Liver (tissue), 9 donors: ENCODE measurements around the gene ZNF488. TPM values are rescaled to one million over a fixed set of nuclear protein-coding genes. Genes with fewer than 3 reads are reported as not detected.
A peak's percentile ranks its signal among the peaks of the same experiment; 100 is the strongest.

Source experiments
- DNase-seq: peaks from one replicate; pipeline ENCODE4 v3.0.0-alpha.2; 2017; ENCODE audit warnings: low spot score
- H3K27ac ChIP-seq, 2 donors: one replicate each; pipeline ENCODE4 v1.7.0; 2013; ENCODE audit warnings: inconsistent platforms in 2 of 2, low read length in 2 of 2, control low read depth in 1 of 2, low read depth in 1 of 2, mild to moderate bottlenecking in 1 of 2
- H3K27me3 ChIP-seq, 4 donors: one replicate each; pipeline versions ENCODE4 v1.6.1 to v1.7.0; 2013; ENCODE audit warnings: low read length in 3 of 4, inconsistent platforms in 1 of 4, mild to moderate bottlenecking in 1 of 4, moderate library complexity in 1 of 4; ENCODE audit not compliant: control insufficient read depth in 4 of 4, insufficient read depth in 4 of 4
- H3K36me3 ChIP-seq, 4 donors: one replicate each; pipeline versions ENCODE4 v1.6.1 to v1.7.0; 2013; ENCODE audit warnings: low read length in 3 of 4, mild to moderate bottlenecking in 3 of 4, low read depth in 1 of 4, moderate library complexity in 1 of 4; ENCODE audit not compliant: control insufficient read depth in 4 of 4, insufficient read depth in 3 of 4
- H3K4me1 ChIP-seq, 4 donors: one replicate each; pipeline versions ENCODE4 v1.6.1 to v1.7.0; 2013; ENCODE audit warnings: low read length in 3 of 4, mild to moderate bottlenecking in 3 of 4, moderate library complexity in 1 of 4; ENCODE audit not compliant: control insufficient read depth in 4 of 4, insufficient read depth in 4 of 4
- H3K4me3 ChIP-seq, 3 donors: one replicate each; pipeline versions ENCODE4 v1.6.1 to v1.7.0; 2013; ENCODE audit warnings: low read length in 3 of 3, control low read depth in 1 of 3, low read depth in 1 of 3, mild to moderate bottlenecking in 1 of 3
- H3K9ac ChIP-seq, 2 donors: one replicate each; pipeline ENCODE4 v1.7.0; 2013; ENCODE audit warnings: low read length in 2 of 2, mild to moderate bottlenecking in 2 of 2, moderate library complexity in 2 of 2, control low read depth in 1 of 2, low read depth in 1 of 2
- H3K9me3 ChIP-seq, 4 donors: one replicate each; pipeline versions ENCODE4 v1.6.1 to v1.7.0; 2013; ENCODE audit warnings: low read length in 3 of 4; ENCODE audit not compliant: control insufficient read depth in 4 of 4
- ATF3 ChIP-seq: IDR thresholded peaks from 2 replicates; pipeline ENCODE4 v1.6.1; 2016; ENCODE audit warnings: antibody characterized with exemption
- EGR1 ChIP-seq, 2 donors: IDR thresholded peaks; 2 replicates each; pipeline ENCODE4 v1.6.1; 2016 to 2018; ENCODE audit warnings: antibody characterized with exemption in 2 of 2, low read depth in 2 of 2
- FOXA1 ChIP-seq: IDR thresholded peaks from 2 replicates; pipeline ENCODE4 v1.6.1; 2016; ENCODE audit warnings: antibody characterized with exemption
- FOXA2 ChIP-seq: IDR thresholded peaks from 2 replicates; pipeline ENCODE4 v1.6.1; 2016; ENCODE audit warnings: antibody characterized with exemption
- GABPA ChIP-seq, 2 donors: IDR thresholded peaks in 1 of 2; conservative IDR thresholded peaks in 1 of 2; 2 replicates each; pipeline ENCODE4 v1.6.1; 2016; ENCODE audit warnings: antibody characterized with exemption in 2 of 2, mild to moderate bottlenecking in 1 of 2, moderate library complexity in 1 of 2
- HNF4A ChIP-seq, 2 donors: conservative IDR thresholded peaks; 2 replicates each; pipeline ENCODE4 v1.6.1; 2016; ENCODE audit warnings: antibody characterized with exemption in 2 of 2, mild to moderate bottlenecking in 2 of 2
- HNF4G ChIP-seq: IDR thresholded peaks from 2 replicates; pipeline ENCODE4 v1.6.1; 2016; ENCODE audit warnings: antibody characterized with exemption
- JUND ChIP-seq, 2 donors: IDR thresholded peaks; 2 replicates each; pipeline ENCODE4 v1.6.1; 2016; ENCODE audit warnings: antibody characterized with exemption in 2 of 2
- MAX ChIP-seq: IDR thresholded peaks from 2 replicates; pipeline ENCODE4 v1.6.1; 2016; ENCODE audit warnings: antibody characterized with exemption
- NR2F2 ChIP-seq: IDR thresholded peaks from 2 replicates; pipeline ENCODE4 v1.6.1; 2016; ENCODE audit warnings: antibody characterized with exemption
- RAD21 ChIP-seq, 2 donors: IDR thresholded peaks; 2 replicates each; pipeline ENCODE4 v1.6.1; 2016; ENCODE audit warnings: antibody characterized with exemption in 2 of 2, mild to moderate bottlenecking in 2 of 2
- REST ChIP-seq: IDR thresholded peaks from 2 replicates; pipeline ENCODE4 v1.6.1; 2016; ENCODE audit warnings: antibody characterized with exemption, mild to moderate bottlenecking
- RXRA ChIP-seq, 2 donors: IDR thresholded peaks; 2 replicates each; pipeline ENCODE4 v1.6.1; 2017 to 2018; ENCODE audit warnings: antibody characterized with exemption in 2 of 2, mild to moderate bottlenecking in 1 of 2
- SP1 ChIP-seq: IDR thresholded peaks from 2 replicates; pipeline ENCODE4 v1.6.1; 2018; ENCODE audit warnings: antibody characterized with exemption, mild to moderate bottlenecking
- TAF1 ChIP-seq: conservative IDR thresholded peaks from 2 replicates; pipeline ENCODE4 v1.6.1; 2016; ENCODE audit warnings: antibody characterized with exemption, mild to moderate bottlenecking
- ZBTB33 ChIP-seq: IDR thresholded peaks from 2 replicates; pipeline ENCODE4 v1.6.1; 2016; ENCODE audit warnings: antibody characterized with exemption
- WGBS: extraction: QIAGEN DNeasy Blood & Tissue Kit; methylation state at CpG from one replicate; pipeline ENCODE4 v1.1.7; 2013; 5-methylcytosine and 5-hydroxymethylcytosine counted together
- polyA plus RNA-seq, 2 donors: library from polyadenylated mRNA; stranded (reverse) in 1 of 2; unstranded in 1 of 2; fragments of 200-250 nt in 1 of 2; fragments of >200 nt in 1 of 2; fragmentation: Nextera tagmentation in 1 of 2; extraction: Ambion mirVana in 1 of 2; gene quantifications; one replicate each; pipeline versions ENCODE4 v1.2.1 to v1.2.3, GENCODE V29; 2013 to 2015
- total RNA-seq, 2 donors: library from RNA; depleted of rRNA; stranded (reverse); fragments of >200 nt; gene quantifications; one replicate each; pipeline ENCODE4 v1.2.3, GENCODE V29; 2014
- TF ChIP-seq, protein P1 (sequence below): fragments of 150-350 bp; IDR thresholded peaks from 2 replicates; pipeline ENCODE4 v1.5.1; 2017; ENCODE audit warnings: improper control_type of control experiment, low read depth, low read length; ENCODE audit not compliant: missing input control
- donor health status: healthy.
- donor health status: healthy.
- donor health status: healthy.
- donor health status: healthy.
- donor health status: healthy.

The ZNF488 gene
- total and polyA plus RNA-seq, 4 donors = 0.02 to 0.09 TPM; not detected in 2

DNA sequence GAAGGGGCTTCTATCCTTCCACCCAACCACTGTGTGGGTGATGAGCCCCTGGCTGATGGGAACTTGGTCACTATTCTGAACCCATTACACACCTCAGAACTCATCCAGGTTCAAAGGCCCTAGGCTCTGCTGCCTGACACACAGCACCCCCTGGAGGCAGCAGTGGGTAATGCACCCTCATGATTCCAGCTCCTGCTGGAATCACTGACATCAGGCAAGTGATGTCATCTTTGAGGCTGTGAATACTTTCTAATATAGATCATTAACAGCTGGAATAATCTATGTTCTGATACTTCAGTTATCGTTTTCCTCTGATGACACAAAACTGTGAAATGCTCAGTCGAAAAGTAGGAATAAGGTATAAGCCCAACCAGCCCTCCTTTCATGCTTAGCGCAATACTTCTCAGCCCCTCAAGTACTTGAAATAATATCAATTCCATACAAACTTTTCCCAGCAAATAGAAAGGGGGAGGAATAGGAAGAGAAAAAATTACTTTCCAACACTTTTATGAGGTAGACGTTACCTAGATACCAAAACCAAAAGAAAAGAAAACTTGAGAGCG lies 43.4 kb downstream of the ZNF488 start:
- 61% methylated on average over 5 of the region's 5 CpGs for WGBS

DNA sequence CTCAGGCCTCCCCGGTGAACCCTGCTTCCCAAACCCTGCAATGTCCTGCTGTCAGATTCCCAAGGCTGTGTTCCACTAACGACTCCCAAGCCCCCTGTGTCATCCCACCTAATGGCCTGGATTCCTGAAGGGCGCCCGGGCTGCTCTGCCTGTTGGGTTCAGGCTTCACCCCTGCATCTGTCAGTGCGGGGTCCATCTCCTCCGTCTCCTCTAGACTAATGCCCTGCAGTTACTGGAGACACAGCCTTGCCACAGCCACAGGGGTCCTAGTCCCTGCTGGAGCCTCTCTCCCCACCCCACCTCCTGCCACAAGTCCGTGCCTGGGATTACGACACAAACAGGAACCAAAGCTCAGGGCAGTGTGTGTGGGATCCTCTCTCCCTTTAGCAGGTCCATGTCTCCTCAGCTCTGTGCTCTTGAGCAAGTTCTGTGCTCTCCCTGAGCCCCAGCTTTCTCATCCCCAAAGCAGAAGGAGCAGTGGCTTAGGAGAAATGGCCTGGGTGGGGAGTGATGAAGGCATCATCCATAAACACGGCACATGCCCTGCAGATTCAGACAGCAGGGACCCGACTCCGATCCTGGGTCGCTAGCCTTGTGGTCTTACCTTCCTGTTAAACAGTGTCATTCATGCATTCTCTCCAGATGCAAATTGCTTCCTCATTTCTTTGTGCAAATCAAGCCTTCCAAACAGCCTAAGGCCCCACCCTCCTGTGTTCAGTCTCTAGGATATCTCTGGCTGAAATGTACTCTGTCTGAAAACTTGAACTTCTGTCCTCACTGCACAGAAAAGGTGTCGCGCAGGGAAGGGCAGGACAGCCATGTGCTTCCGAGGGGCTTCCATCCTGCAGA lies 44.1 kb downstream of the ZNF488 start:
- H3K36me3 ChIP-seq = no peaks in the 10 kb centered on the region
- no peaks in the 10 kb centered on the region for H3K27me3 ChIP-seq
- 72% methylated on average over 15 of the region's 15 CpGs for WGBS
- no peaks in the 10 kb centered on the region for H3K4me1 ChIP-seq
- H3K9ac ChIP-seq = no peak overlapping the region
- H3K9me3 ChIP-seq = no peaks in the 10 kb centered on the region
- no peak overlapping the region for H3K27ac ChIP-seq
- H3K4me3 ChIP-seq = no peak overlapping the region
- DNase-seq = no peak
- TF ChIP-seq HNF4G (no peak), RAD21 (IDR thresholded peaks at IDR 0.05) (no peak), ZBTB33 (no peak), NR2F2 (no peak), REST (no peak), JUND (IDR thresholded peaks at IDR 0.05) (no peak), EGR1 (IDR thresholded peaks at IDR 0.05; ENCODE audit: low read depth in 2 of 2) (no peak), ATF3 (no peak), GABPA (IDR thresholded peaks at IDR 0.05 in 1 of 2, conservative IDR thresholded peaks at IDR 0.05 in 1 of 2) (no peak), FOXA1 (no peak), MAX (no peak), RXRA (IDR thresholded peaks at IDR 0.05) (no peak), FOXA2 (no peak), TAF1 (no peak), HNF4A (conservative IDR thresholded peaks at IDR 0.05) (no peak), SP1 (no peak)
- TF ChIP-seq, protein P1, sequence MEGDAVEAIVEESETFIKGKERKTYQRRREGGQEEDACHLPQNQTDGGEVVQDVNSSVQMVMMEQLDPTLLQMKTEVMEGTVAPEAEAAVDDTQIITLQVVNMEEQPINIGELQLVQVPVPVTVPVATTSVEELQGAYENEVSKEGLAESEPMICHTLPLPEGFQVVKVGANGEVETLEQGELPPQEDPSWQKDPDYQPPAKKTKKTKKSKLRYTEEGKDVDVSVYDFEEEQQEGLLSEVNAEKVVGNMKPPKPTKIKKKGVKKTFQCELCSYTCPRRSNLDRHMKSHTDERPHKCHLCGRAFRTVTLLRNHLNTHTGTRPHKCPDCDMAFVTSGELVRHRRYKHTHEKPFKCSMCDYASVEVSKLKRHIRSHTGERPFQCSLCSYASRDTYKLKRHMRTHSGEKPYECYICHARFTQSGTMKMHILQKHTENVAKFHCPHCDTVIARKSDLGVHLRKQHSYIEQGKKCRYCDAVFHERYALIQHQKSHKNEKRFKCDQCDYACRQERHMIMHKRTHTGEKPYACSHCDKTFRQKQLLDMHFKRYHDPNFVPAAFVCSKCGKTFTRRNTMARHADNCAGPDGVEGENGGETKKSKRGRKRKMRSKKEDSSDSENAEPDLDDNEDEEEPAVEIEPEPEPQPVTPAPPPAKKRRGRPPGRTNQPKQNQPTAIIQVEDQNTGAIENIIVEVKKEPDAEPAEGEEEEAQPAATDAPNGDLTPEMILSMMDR = no peak

More for the DNA sequence above, 43.4 kb downstream of the ZNF488 start:
- no peak for TF ChIP-seq HNF4A (conservative IDR thresholded peaks at IDR 0.05)
- no peak for TF ChIP-seq HNF4G
- TF ChIP-seq ATF3 = no peak
- TF ChIP-seq, protein P1 = peak; percentile 94
- TF ChIP-seq RAD21 (IDR thresholded peaks at IDR 0.05) = peak; percentile 94 to 95
- peak; percentile 30 to 71 for TF ChIP-seq RXRA (IDR thresholded peaks at IDR 0.05)
- Histone ChIP-seq H3K4me3 (no peak overlapping the region), H3K36me3 (no peaks in the 10 kb centered on the region), H3K27ac (no peak overlapping the region), H3K9me3 (no peaks in the 10 kb centered on the region), H3K4me1 (no peaks in the 10 kb centered on the region), H3K9ac (no peak overlapping the region), H3K27me3 (no peaks in the 10 kb centered on the region)
- peak; percentile 79 for DNase-seq
